GM12872 (cell line): Measurements from ENCODE around the gene PLCG1.

Source experiments
- CTCF ChIP-seq: IDR thresholded peaks from 3 replicates; pipeline ENCODE4 v1.5.1; 2011; ENCODE audit warnings: low read depth, mild to moderate bottlenecking, low read length, moderate library complexity; ENCODE audit not compliant: insufficient read depth

PLCG1 gene

GRCh38 chr20:41182296-41183212 is 45.2 kb downstream of the PLCG1 start:
- no peak for TF ChIP-seq CTCF

GRCh38 chr20:41183391-41183790 is 46.0 kb downstream of the PLCG1 start:
- TF ChIP-seq CTCF, result no peak

GRCh38 chr20:41183831-41184230 is 46.5 kb downstream of the PLCG1 start:
- TF ChIP-seq CTCF, result no peak

- TF ChIP-seq CTCF, result no peak
These were observed 47.8 kb downstream of the PLCG1 start for GRCh38 chr20:41185013-41185757.

- no peak for TF ChIP-seq CTCF
These were observed 50.3 kb downstream of the PLCG1 start for GRCh38 chr20:41187668-41188067.

- no peak for TF ChIP-seq CTCF
These were observed 54.5 kb downstream of the PLCG1 start for GRCh38 chr20:41191562-41192500.
